Neutrophil (primary cell): ENCODE data around the gene SIRPD.
A peak's percentile ranks its signal among the peaks of the same experiment; 100 is the strongest.

Experiments
- H3K27ac ChIP-seq: fragments of 200-600 bp; sonication (generic); 2 replicates; pipeline ENCODE4 v1.5.1; 2016; ENCODE audit warnings: mild to moderate bottlenecking, moderate library complexity
- H3K27me3 ChIP-seq: fragments of 200-600 bp; sonication (generic); 2 replicates; pipeline ENCODE4 v1.6.0; 2016; ENCODE audit warnings: mild to moderate bottlenecking
- H3K36me3 ChIP-seq: fragments of 200-600 bp; sonication (generic); 2 replicates; pipeline ENCODE4 v1.5.1; 2017
- H3K4me1 ChIP-seq, 2 experiments: fragments of 200-600 bp in 1 of 2; sonication (generic) in 1 of 2; 1 replicate in 1 of 2; 2 replicates in 1 of 2; pipeline versions ENCODE4 v1.5.1 to v1.6.1; 2013 to 2016; ENCODE audit warnings: low read depth in 1 of 2, low read length in 1 of 2, mild to moderate bottlenecking in 1 of 2, moderate library complexity in 1 of 2; ENCODE audit not compliant: control insufficient read depth in 1 of 2, insufficient read depth in 1 of 2
- H3K4me3 ChIP-seq, 2 experiments: fragments of 200-600 bp in 1 of 2; sonication (generic) in 1 of 2; 1 replicate in 1 of 2; 2 replicates in 1 of 2; pipeline ENCODE4 v1.5.1; 2013 to 2016; ENCODE audit warnings: low read depth in 1 of 2, low read length in 1 of 2, mild to moderate bottlenecking in 1 of 2, moderate library complexity in 1 of 2
- H3K9me3 ChIP-seq: fragments of 200-600 bp; sonication (generic); 2 replicates; pipeline ENCODE4 v1.5.1; 2016
- CTCF ChIP-seq: fragments of 200-600 bp; sonication (generic); IDR thresholded peaks from 2 replicates; pipeline ENCODE4 v1.5.1; 2016; ENCODE audit warnings: antibody characterized with exemption

Gene SIRPD

DNA sequence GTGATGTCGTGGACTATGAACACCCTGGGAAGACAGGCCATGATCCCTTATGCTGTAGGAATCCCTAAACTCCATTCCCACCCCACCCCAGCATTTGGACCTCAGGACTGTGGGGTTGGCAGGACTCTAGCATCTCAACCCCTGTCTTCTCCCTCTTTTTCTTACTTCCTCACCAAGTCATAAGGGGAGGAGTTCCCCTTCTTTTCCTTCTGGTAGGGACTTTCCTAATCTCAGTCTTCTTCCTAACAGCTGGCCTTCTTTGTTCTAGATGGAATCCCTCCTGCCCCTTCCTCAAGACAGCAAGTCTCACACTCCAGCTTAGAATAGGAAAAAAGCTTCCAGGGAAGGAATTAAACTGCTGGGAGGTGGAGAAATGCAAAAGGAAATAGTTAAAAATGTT, 64.0 kb downstream of the SIRPD start:
- peaks cover 53 to 69% of the 10 kb centered on the region in 2 experiments for H3K4me1 ChIP-seq
- no peaks in the 10 kb centered on the region for H3K27me3 ChIP-seq
- H3K36me3 ChIP-seq: no peaks in the 10 kb centered on the region
- no peak for TF ChIP-seq CTCF
- peak overlapping the region; percentile 94 for H3K27ac ChIP-seq
- peak overlapping the region; percentile 19 to 80 for H3K4me3 ChIP-seq
- no peaks in the 10 kb centered on the region for H3K9me3 ChIP-seq

- Histone ChIP-seq H3K27ac (peak overlapping the region; percentile 94), H3K9me3 (no peaks in the 10 kb centered on the region), H3K27me3 (no peaks in the 10 kb centered on the region), H3K36me3 (no peaks in the 10 kb centered on the region), H3K4me1 (peaks cover 68 to 84% of the 10 kb centered on the region in 2 experiments), H3K4me3 (peak overlapping the region; percentile 63 to 80)
- no peak for TF ChIP-seq CTCF
Measured at GRCh38 chr20:1491860-1492642, 65.5 kb downstream of the SIRPD start.

- peak within 1 kb of the TSS; percentile 94 for H3K27ac ChIP-seq
- peak within 1 kb of the TSS; percentile 63 to 80 for H3K4me3 ChIP-seq
- no peak for TF ChIP-seq CTCF
- H3K4me1 ChIP-seq: peaks cover 75 to 91% of the 10 kb centered on the region in 2 experiments
- H3K36me3 ChIP-seq: no peaks in the 10 kb centered on the region
- H3K27me3 ChIP-seq: no peaks in the 10 kb centered on the region
- no peaks in the 10 kb centered on the region for H3K9me3 ChIP-seq
Measured at GRCh38 chr20:1491281-1491840, 66.1 kb downstream of the SIRPD start, which contains the start of gene SIRPB2. Gene SIRPB2 (minus strand): TSS chr20:1491420. CDS start chr20:1491359, 61 bp downstream.

GRCh38 chr20:1490643-1491195, 66.8 kb downstream of the SIRPD start:
- Histone ChIP-seq H3K27ac (peak overlapping the region; percentile 94), H3K36me3 (no peaks in the 10 kb centered on the region), H3K4me1 (peaks cover 80 to 98% of the 10 kb centered on the region in 2 experiments), H3K27me3 (no peaks in the 10 kb centered on the region), H3K4me3 (peak overlapping the region; percentile 63 to 80), H3K9me3 (no peaks in the 10 kb centered on the region)
- no peak for TF ChIP-seq CTCF

DNA sequence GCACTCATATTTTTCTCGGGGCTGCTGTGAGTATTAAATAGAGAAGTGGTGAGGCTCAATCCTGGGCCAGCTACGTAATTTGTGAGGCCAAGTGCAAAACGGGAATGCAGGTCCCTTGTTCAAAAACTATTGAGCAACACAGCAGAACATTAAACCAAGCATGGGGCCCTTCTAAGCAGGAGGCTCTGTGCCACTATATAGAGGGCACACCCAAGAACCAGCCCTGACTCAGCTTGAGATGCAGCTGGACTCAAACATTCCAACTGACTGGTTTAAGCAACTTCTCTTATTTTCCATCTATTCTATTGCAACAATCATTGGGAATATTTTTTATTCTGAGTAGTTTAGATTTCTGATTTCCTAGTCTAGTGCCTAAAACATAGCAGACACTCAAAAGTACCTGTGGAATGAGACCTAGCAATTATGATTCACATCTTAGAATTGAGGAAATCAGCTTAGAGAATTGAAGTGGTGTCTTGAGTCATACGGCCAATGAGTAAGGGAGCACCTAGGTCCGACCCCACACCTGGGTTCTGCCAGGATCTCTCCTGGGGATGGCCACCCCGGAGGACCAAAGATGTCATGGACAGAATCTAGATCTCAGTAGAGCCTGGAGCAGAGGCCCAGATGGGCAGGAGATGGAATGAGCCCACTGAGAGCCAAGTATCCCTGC, 67.6 kb downstream of the SIRPD start:
- peak overlapping the region; percentile 94 for H3K27ac ChIP-seq
- H3K4me1 ChIP-seq: peaks cover 82 to 99% of the 10 kb centered on the region in 2 experiments
- H3K27me3 ChIP-seq: no peaks in the 10 kb centered on the region
- H3K36me3 ChIP-seq: no peaks in the 10 kb centered on the region
- no peak for TF ChIP-seq CTCF
- no peaks in the 10 kb centered on the region for H3K9me3 ChIP-seq
- H3K4me3 ChIP-seq: peak overlapping the region; percentile 63 to 80
